HG03108 (cell line): ENCODE measurements around the gene SFMBT2.

Source experiments
- ATAC-seq: cut with Tn5 transposase; IDR thresholded peaks from one replicate; pipeline ENCODE4 v1.9.1; 2021; ENCODE audit warnings: moderate library complexity; ENCODE audit not compliant: unreplicated experiment

SFMBT2 gene

GRCh38 chr10:7275761-7276440 is 134.9 kb downstream of the SFMBT2 start:
- no peak for ATAC-seq

- no peak for ATAC-seq
Measured at GRCh38 chr10:7274293-7274692, 136.5 kb downstream of the SFMBT2 start.

- no peak for ATAC-seq
Measured at GRCh38 chr10:7272008-7272407, 138.8 kb downstream of the SFMBT2 start.

GRCh38 chr10:7269988-7270387 is 140.8 kb downstream of the SFMBT2 start:
- ATAC-seq: no peak

GRCh38 chr10:7267142-7267541 is 143.7 kb downstream of the SFMBT2 start:
- no peak for ATAC-seq

GRCh38 chr10:7265396-7266123 is 145.3 kb downstream of the SFMBT2 start:
- no peak for ATAC-seq

- no peak for ATAC-seq
Measured at GRCh38 chr10:7264313-7264756, 146.5 kb downstream of the SFMBT2 start.

- ATAC-seq: no peak
Measured at GRCh38 chr10:7263616-7264015, 147.2 kb downstream of the SFMBT2 start.

GRCh38 chr10:7261351-7261750 is 149.5 kb downstream of the SFMBT2 start:
- ATAC-seq: no peak

- ATAC-seq: no peak
Measured at GRCh38 chr10:7260912-7261311, 149.9 kb downstream of the SFMBT2 start.

- ATAC-seq: peak; percentile 54
Measured at GRCh38 chr10:7260412-7260900, 150.4 kb downstream of the SFMBT2 start.

GRCh38 chr10:7258948-7259523 is 151.8 kb downstream of the SFMBT2 start:
- ATAC-seq: peak; percentile 60

GRCh38 chr10:7255517-7255916 is 155.3 kb downstream of the SFMBT2 start:
- ATAC-seq: no peak

GRCh38 chr10:7251696-7252465 is 159.0 kb downstream of the SFMBT2 start:
- ATAC-seq: no peak

GRCh38 chr10:7250236-7250635 is 160.6 kb downstream of the SFMBT2 start:
- no peak for ATAC-seq

GRCh38 chr10:7248585-7249164 is 162.2 kb downstream of the SFMBT2 start:
- ATAC-seq: no peak

- ATAC-seq: no peak
Measured at GRCh38 chr10:7248148-7248547, 162.7 kb downstream of the SFMBT2 start.

- no peak for ATAC-seq
Measured at GRCh38 chr10:7245505-7245904, 165.3 kb downstream of the SFMBT2 start.

- ATAC-seq: peak; percentile 67
Measured at GRCh38 chr10:7243873-7244272, 167.0 kb downstream of the SFMBT2 start.

- no peak for ATAC-seq
Measured at GRCh38 chr10:7243139-7243538, 167.7 kb downstream of the SFMBT2 start.
